RWPE1 (cell line): ENCODE measurements around the gene BTLA.

Experiments used
- CTCF ChIA-PET: fragments of 350-600 bp; sonication (Branson Sonifier 250); formaldehyde crosslinking; extraction: SDS; loops from one replicate; lab custom pipeline; 2021; lab: Yijun Ruan, JAX
- POLR2A ChIA-PET: fragments of 400-600 bp; formaldehyde crosslinking; extraction: SDS; loops from one replicate; lab custom pipeline; 2020; ENCODE audit warnings: antibody characterized with exemption; ENCODE audit not compliant: low non-redundant PET; lab: Yijun Ruan, JAX
- DNase-seq: peaks from one replicate; pipeline ENCODE4 v3.0.0; 2012; ENCODE audit warnings: low spot score
- H3K27ac ChIP-seq: fragments of 450-650 bp; 2 replicates; pipeline ENCODE4 v1.5.1; 2017
- CTCF ChIP-seq: fragments of 450-650 bp; conservative IDR thresholded peaks from 2 replicates; pipeline ENCODE4 v1.5.1; 2017; ENCODE audit warnings: low read depth, mild to moderate bottlenecking

BTLA gene

GRCh38 chr3:112491373-112491772 lies 7.9 kb downstream of the BTLA start:
- no peak for TF ChIP-seq CTCF
- ChIA-PET POLR2A (no interaction called here), CTCF (interaction anchor here (0.6 kb wide), 1 partner anchor 122 kb away, joined by 6 read pairs; no protein-coding TSS in a partner anchor)
- no peak overlapping the region for H3K27ac ChIP-seq
- DNase-seq: no peak

- no peak for DNase-seq
- POLR2A ChIA-PET: no interaction called here
- CTCF ChIA-PET: interaction anchor here (0.6 kb wide), 2 partner anchors 42 to 160 kb away, joined by 3 to 9 read pairs; no protein-coding TSS in a partner anchor
- H3K27ac ChIP-seq: no peak overlapping the region
- TF ChIP-seq CTCF: no peak
These were observed 9.4 kb downstream of the BTLA start for GRCh38 chr3:112489674-112490479.

GRCh38 chr3:112486811-112487505 lies 12.3 kb downstream of the BTLA start:
- CTCF ChIA-PET: interaction anchor here (0.6 to 0.7 kb wide), 2 partner anchors 11 to 26 kb away, joined by 3 read pairs; no protein-coding TSS in a partner anchor
- DNase-seq: no peak
- POLR2A ChIA-PET: no interaction called here
- H3K27ac ChIP-seq: no peak overlapping the region
- no peak for TF ChIP-seq CTCF

GRCh38 chr3:112484352-112484751 lies 14.9 kb downstream of the BTLA start:
- H3K27ac ChIP-seq: no peak overlapping the region
- no peak for DNase-seq
- ChIA-PET CTCF (no interaction called here), POLR2A (no interaction called here)
- TF ChIP-seq CTCF: no peak

- no peak for TF ChIP-seq CTCF
- DNase-seq: no peak
- ChIA-PET CTCF (interaction anchor here (0.6 kb wide), 1 partner anchor 189 kb away, joined by 6 read pairs; no protein-coding TSS in a partner anchor), POLR2A (no interaction called here)
- no peak overlapping the region for H3K27ac ChIP-seq
These were observed 16.6 kb downstream of the BTLA start for GRCh38 chr3:112482675-112483074.

GRCh38 chr3:112481302-112481721 lies 18.0 kb downstream of the BTLA start:
- CTCF ChIA-PET: no interaction called here
- no peak overlapping the region for H3K27ac ChIP-seq
- no peak for TF ChIP-seq CTCF
- DNase-seq: no peak
- POLR2A ChIA-PET: no interaction called here
